Smooth muscle cell (in vitro differentiated cells): ENCODE measurements around the gene C19orf67. TPM values are rescaled to one million over a fixed set of nuclear protein-coding genes. Genes with fewer than 3 reads are reported as not detected.

Experiments
- DNase-seq: peaks from one replicate; lab custom pipeline; 2025; ENCODE audit not compliant: unreplicated experiment; lab: John Stamatoyannopoulos, UW
- H2AFZ ChIP-seq: fragments of 200-600 bp; sonication (generic); 2 replicates; pipeline ENCODE4 v1.6.0; 2016; ENCODE audit warnings: antibody characterized with exemption, low read depth, mild to moderate bottlenecking
- H3F3A ChIP-seq: fragments of 200-600 bp; sonication (generic); 2 replicates; pipeline ENCODE4 v1.6.0; 2017; ENCODE audit warnings: antibody characterized with exemption, low read depth
- H3K27ac ChIP-seq: fragments of 200-600 bp; sonication (generic); 2 replicates; pipeline ENCODE4 v1.5.1; 2016; ENCODE audit warnings: low read depth, mild to moderate bottlenecking
- H3K27me3 ChIP-seq: fragments of 200-600 bp; sonication (generic); 2 replicates; pipeline ENCODE4 v1.6.1; 2016; ENCODE audit warnings: low read depth, mild to moderate bottlenecking
- H3K36me3 ChIP-seq: fragments of 200-600 bp; sonication (generic); 2 replicates; pipeline ENCODE4 v1.5.1; 2016; ENCODE audit warnings: low read depth
- H3K4me1 ChIP-seq: fragments of 200-600 bp; sonication (generic); 2 replicates; pipeline ENCODE4 v1.5.1; 2016; ENCODE audit warnings: low read depth
- H3K4me2 ChIP-seq: fragments of 200-600 bp; sonication (generic); 2 replicates; pipeline ENCODE4 v1.6.0; 2016; ENCODE audit warnings: mild to moderate bottlenecking
- H3K4me3 ChIP-seq: fragments of 200-600 bp; sonication (generic); 2 replicates; pipeline ENCODE4 v1.5.1; 2016; ENCODE audit warnings: mild to moderate bottlenecking
- H3K79me2 ChIP-seq: fragments of 200-600 bp; sonication (generic); 2 replicates; pipeline ENCODE4 v1.6.0; 2016; ENCODE audit warnings: low read depth, mild to moderate bottlenecking
- H3K9ac ChIP-seq: fragments of 200-600 bp; sonication (generic); 2 replicates; pipeline ENCODE4 v1.6.0; 2016; ENCODE audit warnings: low read depth
- H3K9me3 ChIP-seq: fragments of 200-600 bp; sonication (generic); replicated peaks from 2 replicates; pipeline ENCODE4 v1.5.1; 2016; ENCODE audit warnings: low read depth
- H4K20me1 ChIP-seq: fragments of 200-600 bp; sonication (generic); 2 replicates; pipeline ENCODE4 v1.6.0; 2016; ENCODE audit warnings: low read depth
- WGBS: methylation state at CpG from one replicate; pipeline ENCODE4 v1.1.7; 2016; ENCODE audit warnings: low lambda C conversion rate; 5-methylcytosine and 5-hydroxymethylcytosine counted together
- polyA plus RNA-seq: library from polyadenylated mRNA; unstranded; fragments of >200 nt; fragmentation: Nextera tagmentation; extraction: Ambion mirVana; gene quantifications from 2 replicates; pipeline ENCODE4 v1.2.1, GENCODE V29; 2016
- total RNA-seq: library from RNA; depleted of rRNA; stranded (reverse); fragments of >200 nt; gene quantifications from 2 replicates; pipeline ENCODE4 v1.2.3, GENCODE V29; 2014
- TF ChIP-seq, protein P1 (sequence below): fragments of 200-600 bp; sonication (generic); IDR thresholded peaks from 2 replicates; pipeline ENCODE4 v1.5.1; 2017; ENCODE audit warnings: borderline replicate concordance, mild to moderate bottlenecking, antibody characterized with exemption; ENCODE audit not compliant: insufficient read depth, poor library complexity, severe bottlenecking

C19orf67 gene
- total and polyA plus RNA-seq, 2 experiments from 2014 or later, result 0.49 TPM; not detected in 1

DNA sequence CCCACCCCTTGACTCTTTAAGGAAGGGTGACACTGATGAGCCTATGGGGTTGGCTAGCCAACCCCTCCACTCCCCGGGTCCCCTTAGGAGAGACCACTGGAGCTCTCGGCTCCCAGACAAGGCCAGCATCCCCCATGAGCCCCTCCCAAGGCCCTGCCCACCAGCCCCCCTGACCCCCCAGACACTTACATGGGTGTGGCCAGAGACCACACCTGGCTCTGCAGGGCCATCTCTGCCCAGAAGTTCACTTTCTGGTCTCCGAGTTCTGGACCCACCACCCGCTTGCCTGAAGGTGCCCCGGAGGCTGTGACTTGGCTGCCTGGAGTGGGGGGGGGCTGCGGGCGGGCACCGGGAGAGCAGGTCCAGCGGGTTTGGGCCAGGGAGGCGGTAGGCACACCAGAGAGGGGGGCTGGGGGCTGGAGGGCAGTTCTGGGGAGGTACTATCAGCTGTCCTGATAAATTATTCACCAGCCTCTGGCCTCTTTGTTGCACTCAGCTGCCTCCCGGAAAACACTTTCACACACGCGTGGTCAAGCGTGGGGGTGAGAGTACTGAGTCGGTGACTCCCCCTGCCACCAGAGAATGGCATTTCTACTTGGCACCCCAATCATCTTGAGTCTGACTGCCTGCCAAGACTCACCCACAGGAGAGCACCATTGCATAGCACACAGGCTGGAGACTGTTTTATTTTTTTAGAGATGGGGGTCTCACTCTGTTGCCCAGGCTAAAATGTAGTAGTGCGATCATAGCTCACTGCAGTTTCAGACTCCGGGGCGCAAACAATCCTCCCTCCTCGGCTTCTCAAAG, 23.6 kb downstream of the C19orf67 start, which contains the start of gene PALM3:
TSS of gene PALM3 (minus strand) at position 326 of the 807 bp plus-strand sequence. CDS start at position 230, 96 bp downstream.
- no peak within 1 kb of the TSS for H2AFZ ChIP-seq
- H3K27me3 ChIP-seq, result peaks cover 9% of the 10 kb centered on the region
- H3F3A ChIP-seq, result no peaks in the 10 kb centered on the region
- H3K4me1 ChIP-seq, result no peaks in the 10 kb centered on the region
- 77% methylated on average over 18 of the region's 19 CpGs for WGBS
- no peak within 1 kb of the TSS for H3K27ac ChIP-seq
- DNase-seq, result no peak
- H3K4me3 ChIP-seq, result no peak within 1 kb of the TSS
- TF ChIP-seq, protein P1, sequence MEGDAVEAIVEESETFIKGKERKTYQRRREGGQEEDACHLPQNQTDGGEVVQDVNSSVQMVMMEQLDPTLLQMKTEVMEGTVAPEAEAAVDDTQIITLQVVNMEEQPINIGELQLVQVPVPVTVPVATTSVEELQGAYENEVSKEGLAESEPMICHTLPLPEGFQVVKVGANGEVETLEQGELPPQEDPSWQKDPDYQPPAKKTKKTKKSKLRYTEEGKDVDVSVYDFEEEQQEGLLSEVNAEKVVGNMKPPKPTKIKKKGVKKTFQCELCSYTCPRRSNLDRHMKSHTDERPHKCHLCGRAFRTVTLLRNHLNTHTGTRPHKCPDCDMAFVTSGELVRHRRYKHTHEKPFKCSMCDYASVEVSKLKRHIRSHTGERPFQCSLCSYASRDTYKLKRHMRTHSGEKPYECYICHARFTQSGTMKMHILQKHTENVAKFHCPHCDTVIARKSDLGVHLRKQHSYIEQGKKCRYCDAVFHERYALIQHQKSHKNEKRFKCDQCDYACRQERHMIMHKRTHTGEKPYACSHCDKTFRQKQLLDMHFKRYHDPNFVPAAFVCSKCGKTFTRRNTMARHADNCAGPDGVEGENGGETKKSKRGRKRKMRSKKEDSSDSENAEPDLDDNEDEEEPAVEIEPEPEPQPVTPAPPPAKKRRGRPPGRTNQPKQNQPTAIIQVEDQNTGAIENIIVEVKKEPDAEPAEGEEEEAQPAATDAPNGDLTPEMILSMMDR, result no peak
- no peaks in the 10 kb centered on the region for H3K9me3 ChIP-seq
- H3K36me3 ChIP-seq, result no peaks in the 10 kb centered on the region
- H4K20me1 ChIP-seq, result no peaks in the 10 kb centered on the region
- H3K79me2 ChIP-seq, result no peaks in the 10 kb centered on the region
- H3K4me2 ChIP-seq, result no peak within 1 kb of the TSS
- H3K9ac ChIP-seq, result no peak within 1 kb of the TSS

DNA sequence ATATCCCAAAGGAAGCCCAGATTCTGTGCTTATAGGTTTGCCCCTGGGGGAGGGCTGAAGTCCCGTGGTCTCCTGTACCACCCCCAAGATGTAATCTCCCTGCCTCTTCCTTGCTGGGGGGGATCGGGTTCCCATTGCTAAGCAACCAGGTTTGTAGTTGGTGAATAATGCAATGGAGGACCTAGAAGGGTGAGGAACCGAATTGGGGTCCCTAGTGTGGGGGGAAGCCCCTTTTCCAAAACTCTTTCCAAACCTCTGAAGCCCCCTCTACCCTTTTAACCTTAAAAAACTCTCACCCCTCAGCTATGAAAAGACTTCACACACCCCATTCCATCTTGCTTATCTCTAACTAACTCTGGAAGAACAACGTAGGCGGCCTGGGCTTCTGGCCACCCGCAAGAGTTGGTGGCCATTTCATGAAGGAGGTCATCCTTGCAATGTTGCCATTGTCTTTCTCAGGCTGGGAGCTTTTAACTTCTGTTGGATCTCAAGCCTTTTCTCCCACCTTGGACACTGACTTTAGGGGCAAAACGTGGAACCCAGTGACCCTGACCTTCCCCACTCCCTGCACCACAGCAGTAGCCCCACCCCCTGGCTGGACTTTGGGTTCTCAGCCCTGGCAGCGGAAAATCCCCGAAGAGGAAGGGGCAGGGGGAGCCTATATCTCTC, 24.4 kb downstream of the C19orf67 start:
- TF ChIP-seq, protein P1, result no peak
- DNase-seq, result no peak
- Histone ChIP-seq H3K9ac (no peak overlapping the region), H3K27ac (no peak overlapping the region), H3K36me3 (no peaks in the 10 kb centered on the region), H3K4me3 (no peak overlapping the region), H3F3A (no peaks in the 10 kb centered on the region), H3K9me3 (no peaks in the 10 kb centered on the region), H3K4me1 (no peaks in the 10 kb centered on the region), H3K79me2 (no peaks in the 10 kb centered on the region), H3K27me3 (peaks cover 9% of the 10 kb centered on the region), H4K20me1 (no peaks in the 10 kb centered on the region), H2AFZ (no peak overlapping the region), H3K4me2 (no peak overlapping the region)
- WGBS, result 67% methylated on average over 9 of the region's 9 CpGs

DNA sequence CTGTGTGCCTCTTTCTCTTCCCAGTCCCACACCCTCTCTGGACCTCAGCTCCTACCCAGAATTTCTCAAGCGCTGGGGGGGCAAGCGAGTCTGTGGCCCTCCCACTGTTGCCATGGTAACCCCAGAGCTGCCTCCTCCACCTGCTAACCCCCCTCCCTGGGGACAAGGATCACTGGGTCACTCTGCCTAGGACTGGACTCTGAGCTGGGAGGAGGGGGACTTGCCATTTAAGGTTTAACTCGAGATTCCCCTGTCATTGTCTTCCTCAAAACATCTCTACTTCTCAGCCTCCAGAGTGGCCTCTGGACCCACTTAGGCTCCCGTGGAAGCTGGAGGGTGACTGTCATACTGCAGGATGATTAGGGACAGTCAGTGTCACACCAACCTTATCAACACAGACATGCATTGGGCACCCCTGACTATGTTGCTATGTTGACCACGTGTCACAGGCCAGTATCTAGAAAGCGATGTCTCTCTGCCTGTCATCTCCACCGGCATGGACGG, 25.9 kb downstream of the C19orf67 start:
- Histone ChIP-seq H3K4me1 (no peaks in the 10 kb centered on the region), H3K27me3 (peaks cover 9% of the 10 kb centered on the region), H3K79me2 (no peaks in the 10 kb centered on the region), H3K36me3 (no peaks in the 10 kb centered on the region), H3K9me3 (no peaks in the 10 kb centered on the region), H4K20me1 (no peaks in the 10 kb centered on the region), H3K9ac (no peak overlapping the region), H3K27ac (no peak overlapping the region), H3F3A (no peaks in the 10 kb centered on the region), H3K4me2 (no peak overlapping the region), H2AFZ (no peak overlapping the region), H3K4me3 (no peak overlapping the region)
- TF ChIP-seq, protein P1, result no peak
- no peak for DNase-seq
- WGBS, result 69% methylated on average over 8 of the region's 8 CpGs
